NB4 (cell line): ENCODE results near the gene RNF8.
"Not testable (repeated sequence)": the region's sequence is repeated elsewhere in the genome, so short reads cannot be mapped to it uniquely, and the experiment has no call there.

Source experiments
- DNase-seq: peaks from one replicate; pipeline ENCODE4 v3.0.0; 2010; ENCODE audit warnings: low read depth
- H3K4me3 ChIP-seq: one replicate; pipeline ENCODE4 v1.5.1; 2011; ENCODE audit warnings: mild to moderate bottlenecking, low read depth, low read length, moderate library complexity
- MYC ChIP-seq: IDR thresholded peaks from 2 replicates; pipeline ENCODE4 v1.6.1; 2011; ENCODE audit warnings: low read depth, low read length
- POLR2A ChIP-seq: IDR thresholded peaks from 2 replicates; pipeline ENCODE4 v1.6.1; 2011; ENCODE audit warnings: mild to moderate bottlenecking; ENCODE audit not compliant: insufficient read length; ENCODE audit errors: extremely low read depth
- TF ChIP-seq, protein P1 (sequence below): IDR thresholded peaks from one replicate; pipeline ENCODE4 v1.5.1; 2012; ENCODE audit warnings: low read depth, low read length
- TF ChIP-seq, protein P2 (sequence below): IDR thresholded peaks from 2 replicates; pipeline ENCODE4 v1.6.1; 2011; ENCODE audit warnings: low read depth, low read length

Gene RNF8, protein sequence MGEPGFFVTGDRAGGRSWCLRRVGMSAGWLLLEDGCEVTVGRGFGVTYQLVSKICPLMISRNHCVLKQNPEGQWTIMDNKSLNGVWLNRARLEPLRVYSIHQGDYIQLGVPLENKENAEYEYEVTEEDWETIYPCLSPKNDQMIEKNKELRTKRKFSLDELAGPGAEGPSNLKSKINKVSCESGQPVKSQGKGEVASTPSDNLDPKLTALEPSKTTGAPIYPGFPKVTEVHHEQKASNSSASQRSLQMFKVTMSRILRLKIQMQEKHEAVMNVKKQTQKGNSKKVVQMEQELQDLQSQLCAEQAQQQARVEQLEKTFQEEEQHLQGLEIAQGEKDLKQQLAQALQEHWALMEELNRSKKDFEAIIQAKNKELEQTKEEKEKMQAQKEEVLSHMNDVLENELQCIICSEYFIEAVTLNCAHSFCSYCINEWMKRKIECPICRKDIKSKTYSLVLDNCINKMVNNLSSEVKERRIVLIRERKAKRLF

DNA sequence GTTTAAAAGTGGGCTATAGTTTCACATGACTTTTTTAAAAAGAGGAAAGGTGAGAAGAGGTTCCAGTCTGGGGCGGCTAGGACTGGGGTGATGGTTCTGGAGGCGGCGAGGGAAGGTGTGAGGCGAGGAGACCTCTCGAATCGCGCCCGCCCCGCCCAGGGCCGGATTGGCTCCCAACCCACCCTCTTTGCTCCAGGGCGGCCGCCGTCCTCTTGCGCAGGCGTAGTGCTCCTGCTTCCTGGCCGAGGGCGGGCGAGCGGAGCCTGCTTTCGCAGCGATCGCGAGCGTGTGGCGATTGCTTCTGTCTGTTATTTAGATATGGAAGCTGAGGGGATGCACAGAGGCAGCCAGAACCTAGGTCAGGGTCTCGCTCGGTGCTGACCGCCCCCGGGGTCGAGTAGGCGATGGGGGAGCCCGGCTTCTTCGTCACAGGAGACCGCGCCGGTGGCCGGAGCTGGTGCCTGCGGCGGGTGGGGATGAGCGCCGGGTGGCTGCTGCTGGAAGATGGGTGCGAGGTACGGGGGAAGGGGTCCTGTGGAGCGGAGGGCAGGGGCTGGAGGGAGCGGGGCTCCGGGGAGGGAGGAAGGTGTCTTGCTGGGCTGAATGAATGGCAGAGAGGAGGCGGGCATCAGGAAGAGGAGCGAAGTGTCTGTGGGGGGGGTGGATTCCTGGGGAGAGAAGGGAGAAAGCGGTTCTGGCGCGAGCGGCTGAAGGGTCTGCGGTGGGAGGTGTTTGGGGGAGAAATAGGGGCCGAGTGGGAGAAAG lies at the start of gene RNF8:
RNF8 (plus strand) TSS at position 223 of the 765 bp plus-strand sequence; CDS start at position 405, 182 bp downstream.
- H3K4me3 ChIP-seq: peak within 1 kb of the TSS; percentile 78
- peak; percentile 93 for DNase-seq
- TF ChIP-seq MYC: no peak
- peak; percentile 70 for TF ChIP-seq POLR2A

DNA sequence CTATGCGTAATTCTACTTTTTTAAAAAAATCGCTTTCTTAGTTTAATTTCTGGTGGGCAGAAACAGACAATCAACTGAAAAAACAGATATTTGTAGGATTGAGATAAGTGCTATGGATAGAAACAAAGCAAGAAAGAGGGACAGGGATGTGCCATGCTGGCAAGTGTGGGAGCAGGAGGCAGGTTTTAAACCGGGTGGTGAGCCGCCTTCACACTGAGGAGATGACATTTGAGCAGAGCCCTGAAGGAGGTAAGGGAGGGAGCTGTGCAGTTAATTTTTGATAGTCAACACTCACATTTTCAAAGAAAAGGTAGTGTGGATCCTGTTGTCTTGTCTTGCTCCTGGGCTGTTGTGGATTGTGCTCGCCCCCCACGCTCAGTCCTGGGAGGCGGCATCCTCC lies 49.0 kb upstream of the RNF8 start:
- no peak for DNase-seq
- H3K4me3 ChIP-seq: no peak overlapping the region
- TF ChIP-seq POLR2A (no peak), MYC (no peak)
- TF ChIP-seq, protein P1, sequence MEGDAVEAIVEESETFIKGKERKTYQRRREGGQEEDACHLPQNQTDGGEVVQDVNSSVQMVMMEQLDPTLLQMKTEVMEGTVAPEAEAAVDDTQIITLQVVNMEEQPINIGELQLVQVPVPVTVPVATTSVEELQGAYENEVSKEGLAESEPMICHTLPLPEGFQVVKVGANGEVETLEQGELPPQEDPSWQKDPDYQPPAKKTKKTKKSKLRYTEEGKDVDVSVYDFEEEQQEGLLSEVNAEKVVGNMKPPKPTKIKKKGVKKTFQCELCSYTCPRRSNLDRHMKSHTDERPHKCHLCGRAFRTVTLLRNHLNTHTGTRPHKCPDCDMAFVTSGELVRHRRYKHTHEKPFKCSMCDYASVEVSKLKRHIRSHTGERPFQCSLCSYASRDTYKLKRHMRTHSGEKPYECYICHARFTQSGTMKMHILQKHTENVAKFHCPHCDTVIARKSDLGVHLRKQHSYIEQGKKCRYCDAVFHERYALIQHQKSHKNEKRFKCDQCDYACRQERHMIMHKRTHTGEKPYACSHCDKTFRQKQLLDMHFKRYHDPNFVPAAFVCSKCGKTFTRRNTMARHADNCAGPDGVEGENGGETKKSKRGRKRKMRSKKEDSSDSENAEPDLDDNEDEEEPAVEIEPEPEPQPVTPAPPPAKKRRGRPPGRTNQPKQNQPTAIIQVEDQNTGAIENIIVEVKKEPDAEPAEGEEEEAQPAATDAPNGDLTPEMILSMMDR: no peak
- TF ChIP-seq, protein P2, sequence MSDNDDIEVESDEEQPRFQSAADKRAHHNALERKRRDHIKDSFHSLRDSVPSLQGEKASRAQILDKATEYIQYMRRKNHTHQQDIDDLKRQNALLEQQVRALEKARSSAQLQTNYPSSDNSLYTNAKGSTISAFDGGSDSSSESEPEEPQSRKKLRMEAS: no peak

DNA sequence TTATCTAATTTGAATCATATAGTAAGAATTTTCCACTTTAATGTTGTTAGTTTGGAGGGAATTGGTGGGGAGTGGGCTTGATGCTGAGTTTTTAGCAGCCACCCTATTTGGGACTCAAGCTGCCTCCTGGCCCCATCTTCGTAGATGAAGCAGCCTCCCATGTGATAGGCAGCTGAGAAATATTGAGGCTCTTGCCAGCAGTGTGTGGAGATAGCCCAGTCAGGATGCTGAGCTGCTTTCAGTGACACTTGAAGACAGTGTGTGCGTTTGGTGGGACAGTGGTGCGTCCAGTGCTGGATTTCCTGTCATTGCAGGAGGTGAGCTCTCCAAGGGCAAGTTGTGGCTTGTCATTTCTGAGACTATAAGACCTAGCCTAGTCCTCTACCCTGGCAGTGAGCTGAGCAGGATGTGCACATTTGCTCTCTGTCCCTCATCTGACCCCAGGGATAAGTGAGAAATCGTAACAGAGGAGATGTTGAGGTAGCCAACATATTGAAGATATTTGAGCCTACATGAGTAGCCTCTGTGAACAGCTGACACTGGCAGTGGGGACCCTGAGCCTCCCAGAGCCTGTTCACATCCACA lies 47.9 kb upstream of the RNF8 start:
- no peak for DNase-seq
- H3K4me3 ChIP-seq: no peak overlapping the region
- no peak for TF ChIP-seq POLR2A
- no peak for TF ChIP-seq MYC
- TF ChIP-seq, protein P1: no peak
- TF ChIP-seq, protein P2: no peak

DNA sequence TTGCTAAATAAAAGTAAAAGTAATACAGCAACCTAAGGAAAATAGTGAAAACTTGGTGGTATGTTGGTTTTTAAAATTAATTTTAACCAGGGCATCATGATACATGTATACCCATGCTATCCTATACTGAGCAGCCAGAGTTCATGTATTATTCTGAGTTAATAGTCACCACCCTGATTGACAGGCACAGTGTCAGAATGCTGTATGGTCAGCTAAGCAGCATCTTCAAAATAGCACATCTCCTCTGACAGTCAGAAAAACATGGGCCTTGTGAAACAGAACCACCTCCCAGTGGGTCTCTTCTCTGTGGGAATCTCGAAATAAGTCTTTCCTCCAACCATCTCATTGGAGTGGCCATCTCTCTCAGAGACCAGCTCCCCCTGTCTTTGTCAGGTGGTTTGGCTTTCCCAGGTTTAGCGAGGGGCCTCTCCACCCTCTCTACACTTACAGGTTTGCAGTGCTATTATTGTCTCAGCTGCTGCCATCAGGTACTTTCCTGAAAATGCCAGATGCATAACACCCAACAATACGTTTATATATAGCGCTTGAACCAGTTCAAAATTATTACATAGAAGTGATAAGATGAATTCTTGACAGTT lies 47.1 kb upstream of the RNF8 start:
- no peak for DNase-seq
- TF ChIP-seq MYC: no peak
- TF ChIP-seq, protein P1: no peak
- TF ChIP-seq, protein P2: no peak
- TF ChIP-seq POLR2A: no peak
- no peak overlapping the region for H3K4me3 ChIP-seq

DNA sequence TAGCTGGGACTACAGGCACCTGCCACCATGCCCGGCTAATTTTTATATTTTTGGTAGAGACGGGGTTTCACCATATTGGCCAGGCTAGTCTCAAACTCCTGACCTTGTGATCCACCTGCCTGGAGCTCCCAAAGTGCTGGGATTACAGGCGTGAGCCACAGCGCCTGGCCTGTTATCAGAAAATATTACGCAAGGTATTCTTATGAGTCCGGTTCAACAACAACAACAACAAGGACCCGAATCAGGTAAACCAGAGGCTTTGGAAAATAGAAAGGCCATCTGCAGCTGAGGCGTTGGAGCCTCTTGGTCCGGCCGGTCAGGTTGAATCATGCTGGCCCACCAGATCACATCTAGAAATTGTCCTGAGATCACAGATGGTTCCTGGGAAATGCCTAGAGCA lies 46.3 kb upstream of the RNF8 start:
- not testable (repeated sequence) for DNase-seq, H3K4me3 ChIP-seq

DNA sequence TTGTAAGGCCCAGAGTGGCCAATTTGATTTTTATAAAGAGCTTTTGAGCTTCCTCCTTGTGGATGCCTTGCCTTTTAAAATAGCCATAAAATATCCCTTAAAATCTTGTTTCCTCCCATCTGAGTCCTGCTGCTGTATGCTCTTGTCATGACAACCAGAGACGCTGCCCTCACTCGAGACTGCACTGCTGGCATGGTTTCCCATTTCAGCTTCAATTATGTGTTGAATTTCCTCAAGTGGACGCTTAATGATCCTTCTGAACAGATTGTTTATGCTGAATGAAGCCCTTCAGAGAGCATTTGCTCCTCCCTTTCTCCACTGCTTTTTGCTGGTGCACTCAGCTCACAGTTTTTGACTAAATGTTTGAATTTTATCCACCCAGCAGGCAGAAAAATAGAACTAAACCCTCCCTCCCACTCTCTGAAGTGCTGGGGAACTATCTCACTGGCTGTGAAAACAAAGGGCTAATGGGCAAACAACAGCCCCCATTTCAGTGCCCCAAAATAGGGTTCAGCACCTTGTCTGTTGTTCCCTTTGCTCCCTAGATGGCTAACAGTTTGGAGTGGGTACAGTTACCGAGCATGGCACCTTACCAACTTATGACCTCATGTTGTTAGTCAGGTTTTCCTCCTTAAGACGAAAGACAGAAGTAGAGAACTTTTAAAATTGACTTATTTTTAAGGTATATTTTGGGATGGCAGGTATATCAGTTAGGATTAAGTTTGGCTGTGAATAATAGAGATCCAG lies 45.5 kb upstream of the RNF8 start:
- no peak overlapping the region for H3K4me3 ChIP-seq
- TF ChIP-seq, protein P1: no peak
- TF ChIP-seq, protein P2: no peak
- TF ChIP-seq POLR2A: no peak
- no peak for TF ChIP-seq MYC
- no peak for DNase-seq
